MM.1S (cell line): ENCODE results near the gene REG4.

Experiments used
- DNase-seq: peaks from one replicate; pipeline ENCODE4 v3.0.0-alpha.2; 2015
- H2AFZ ChIP-seq: fragments of 300-600 bp; sonication (generic); 2 replicates; pipeline ENCODE4 v1.6.0; 2016; ENCODE audit warnings: antibody characterized with exemption, low read length
- H3F3A ChIP-seq: fragments of 300-600 bp; sonication (generic); 2 replicates; pipeline ENCODE4 v1.6.1; 2016; ENCODE audit warnings: mild to moderate bottlenecking, antibody characterized with exemption, low read length, moderate library complexity, mixed read lengths; ENCODE audit not compliant: insufficient read depth
- H3K27ac ChIP-seq: fragments of 300-600 bp; sonication (generic); 2 replicates; pipeline ENCODE4 v1.5.1; 2016; ENCODE audit warnings: mild to moderate bottlenecking, low read length
- H3K27me3 ChIP-seq: fragments of 300-600 bp; sonication (generic); replicated peaks from 2 replicates; pipeline ENCODE4 v1.6.0; 2016; ENCODE audit warnings: low read length; ENCODE audit not compliant: insufficient read depth
- H3K36me3 ChIP-seq: fragments of 300-600 bp; sonication (generic); replicated peaks from 2 replicates; pipeline ENCODE4 v1.6.1; 2016; ENCODE audit warnings: mild to moderate bottlenecking, low read length, mixed read lengths; ENCODE audit not compliant: insufficient read depth
- H3K4me1 ChIP-seq: fragments of 300-600 bp; sonication (generic); 2 replicates; pipeline ENCODE4 v1.6.1; 2016; ENCODE audit warnings: low read length, mixed read lengths
- H3K4me2 ChIP-seq: fragments of 300-600 bp; sonication (generic); 2 replicates; pipeline ENCODE4 v1.6.0; 2016; ENCODE audit warnings: low read depth, low read length
- H3K4me3 ChIP-seq: fragments of 300-600 bp; sonication (generic); 2 replicates; pipeline ENCODE4 v1.5.1; 2016; ENCODE audit warnings: low read length, mixed read lengths
- H3K79me2 ChIP-seq: fragments of 300-600 bp; sonication (generic); 2 replicates; pipeline ENCODE4 v1.6.1; 2016; ENCODE audit warnings: mixed run types, low read length, mixed read lengths
- H3K9ac ChIP-seq: fragments of 300-600 bp; sonication (generic); 2 replicates; pipeline ENCODE4 v1.6.1; 2016; ENCODE audit warnings: low read length, mixed read lengths
- H3K9me2 ChIP-seq: fragments of 300-600 bp; sonication (generic); replicated peaks from 2 replicates; pipeline ENCODE4 v1.6.1; 2016; ENCODE audit warnings: mild to moderate bottlenecking, low read length, mixed read lengths; ENCODE audit not compliant: insufficient read depth
- H3K9me3 ChIP-seq: fragments of 300-600 bp; sonication (generic); replicated peaks from 2 replicates; pipeline ENCODE4 v1.6.1; 2016; ENCODE audit warnings: mild to moderate bottlenecking, low read length, mixed read lengths; ENCODE audit not compliant: insufficient read depth
- H4K20me1 ChIP-seq: fragments of 300-600 bp; sonication (generic); 2 replicates; pipeline ENCODE4 v1.6.1; 2016; ENCODE audit warnings: mild to moderate bottlenecking, low read length, moderate library complexity, mixed read lengths; ENCODE audit not compliant: insufficient read depth
- CTCF ChIP-seq: fragments of 300-600 bp; sonication (generic); IDR thresholded peaks from 2 replicates; pipeline ENCODE4 v1.5.1; 2016; ENCODE audit warnings: antibody characterized with exemption, low read length, mixed read lengths
- EZH2 ChIP-seq: fragments of 300-600 bp; sonication (generic); optimal IDR thresholded peaks from 2 replicates; pipeline ENCODE3; 2017; ENCODE audit warnings: low read depth, mild to moderate bottlenecking, antibody characterized with exemption, low read length, mixed read lengths
- EZH2phosphoT487 ChIP-seq: fragments of 300-600 bp; sonication (generic); IDR thresholded peaks from 2 replicates; pipeline ENCODE4 v1.6.1; 2018; ENCODE audit warnings: antibody characterized with exemption, low read length

REG4 gene

GRCh38 chr1:119805746-119806145 is 5.5 kb downstream of the REG4 start:
- no peak overlapping the region for H3K4me2 ChIP-seq
- no peaks in the 10 kb centered on the region for H3K9me3 ChIP-seq
- H3K4me3 ChIP-seq, result no peak overlapping the region
- H2AFZ ChIP-seq, result no peak overlapping the region
- no peaks in the 10 kb centered on the region for H3K36me3 ChIP-seq
- H3K4me1 ChIP-seq, result 0 out of 2 replicates have a peak, but pooled peaks cover 4% of the 10 kb centered on the region
- H3K9me2 ChIP-seq, result no peaks in the 10 kb centered on the region
- H3K27me3 ChIP-seq, result no peaks in the 10 kb centered on the region
- no peaks in the 10 kb centered on the region for H3K79me2 ChIP-seq
- H3K27ac ChIP-seq, result no peak overlapping the region
- TF ChIP-seq EZH2phosphoT487, result no peak
- TF ChIP-seq CTCF, result no peak
- no peak for TF ChIP-seq EZH2
- no peaks in the 10 kb centered on the region for H3F3A ChIP-seq
- DNase-seq, result no peak
- H3K9ac ChIP-seq, result no peak overlapping the region
- no peaks in the 10 kb centered on the region for H4K20me1 ChIP-seq

GRCh38 chr1:119805247-119805646 is 6.0 kb downstream of the REG4 start:
- Histone ChIP-seq H3K27me3 (no peaks in the 10 kb centered on the region), H3K4me3 (no peak overlapping the region), H3K4me1 (0 out of 2 replicates have a peak, but pooled peaks cover 4% of the 10 kb centered on the region), H3F3A (no peaks in the 10 kb centered on the region), H4K20me1 (no peaks in the 10 kb centered on the region), H3K9me3 (no peaks in the 10 kb centered on the region), H3K9me2 (no peaks in the 10 kb centered on the region), H3K9ac (no peak overlapping the region), H3K79me2 (no peaks in the 10 kb centered on the region), H3K36me3 (no peaks in the 10 kb centered on the region), H2AFZ (no peak overlapping the region), H3K27ac (no peak overlapping the region), H3K4me2 (no peak overlapping the region)
- no peak for TF ChIP-seq EZH2phosphoT487
- TF ChIP-seq EZH2, result no peak
- no peak for TF ChIP-seq CTCF
- no peak for DNase-seq

GRCh38 chr1:119799599-119800177 is 11.6 kb downstream of the REG4 start:
- Histone ChIP-seq H4K20me1 (no peaks in the 10 kb centered on the region), H3K9me2 (no peaks in the 10 kb centered on the region), H2AFZ (no peak overlapping the region), H3K36me3 (no peaks in the 10 kb centered on the region), H3K4me2 (no peak overlapping the region), H3K9me3 (no peaks in the 10 kb centered on the region), H3K27ac (no peak overlapping the region), H3K9ac (no peak overlapping the region), H3K4me1 (no peaks in the 10 kb centered on the region), H3K79me2 (no peaks in the 10 kb centered on the region), H3F3A (no peaks in the 10 kb centered on the region), H3K27me3 (no peaks in the 10 kb centered on the region), H3K4me3 (no peak overlapping the region)
- no peak for DNase-seq
- no peak for TF ChIP-seq EZH2phosphoT487
- no peak for TF ChIP-seq EZH2
- TF ChIP-seq CTCF, result no peak
